WTC11 (cell line): ENCODE measurements around the gene IBSP. TPM values are rescaled to one million over a fixed set of nuclear protein-coding genes. Genes with fewer than 3 reads are reported as not detected.

ENCODE experiments used
- ATAC-seq: fragments of 200-7000 bp; cut with Tn5 transposase; 2 replicates; pipeline ENCODE4 v1.10.0; 2021; ENCODE audit warnings: mild to moderate bottlenecking, moderate library complexity
- CTCF ChIA-PET: fragments of 300-600 bp; sonication (Branson Sonifier 250); formaldehyde crosslinking; loops from one replicate; lab custom pipeline; 2021; ENCODE audit warnings: antibody characterized with exemption; lab: Charles Lee
- POLR2A ChIA-PET: fragments of 350-600 bp; sonication (Branson Sonifier 250); formaldehyde crosslinking; loops from one replicate; lab custom pipeline; 2021; ENCODE audit warnings: antibody characterized with exemption; lab: Charles Lee
- DNase-seq: peaks from one replicate; pipeline ENCODE4 v3.0.0; 2021; ENCODE audit warnings: low spot score
- H3K27ac Mint-ChIP-seq: 2 replicates; pipeline ENCODE4 v1.8.0; 2021; ENCODE audit warnings: mixed read lengths
- H3K27me3 Mint-ChIP-seq: 2 replicates; pipeline ENCODE4 v1.8.0; 2021; ENCODE audit warnings: low read depth, mild to moderate bottlenecking, moderate library complexity, mixed read lengths
- H3K36me3 Mint-ChIP-seq: 2 replicates; pipeline ENCODE4 v1.8.0; 2021; ENCODE audit warnings: mixed read lengths
- H3K4me1 Mint-ChIP-seq: 2 replicates; pipeline ENCODE4 v1.8.0; 2022; ENCODE audit warnings: mixed read lengths
- H3K4me3 Mint-ChIP-seq: 2 replicates; pipeline ENCODE4 v1.8.0; 2021; ENCODE audit warnings: mild to moderate bottlenecking, moderate library complexity, mixed read lengths
- H3K9me3 Mint-ChIP-seq: 2 replicates; pipeline ENCODE4 v1.8.0; 2021; ENCODE audit warnings: mixed read lengths
- CBFB ChIP-seq: sonication (generic); formaldehyde crosslinking; IDR thresholded peaks from 2 replicates; pipeline ENCODE4 v1.8.1; 2022; ENCODE audit warnings: mild to moderate bottlenecking, low read depth, missing genetic modification reagents
- CREB1 ChIP-seq: sonication (generic); formaldehyde crosslinking; IDR thresholded peaks from 2 replicates; pipeline ENCODE4 v1.8.0; 2023; ENCODE audit warnings: mild to moderate bottlenecking, missing genetic modification reagents
- ESRRA ChIP-seq: sonication (generic); formaldehyde crosslinking; IDR thresholded peaks from 2 replicates; pipeline ENCODE4 v1.8.1; 2022; ENCODE audit warnings: mild to moderate bottlenecking, missing genetic modification reagents, borderline replicate concordance
- ETV6 ChIP-seq: sonication (generic); formaldehyde crosslinking; IDR thresholded peaks from 2 replicates; pipeline ENCODE4 v1.8.1; 2022; ENCODE audit warnings: mild to moderate bottlenecking, missing genetic modification reagents
- FOXJ3 ChIP-seq: sonication (generic); formaldehyde crosslinking; IDR thresholded peaks from 2 replicates; pipeline ENCODE4 v1.9.0; 2021; ENCODE audit warnings: missing genetic modification reagents, mild to moderate bottlenecking, borderline replicate concordance
- FOXK1 ChIP-seq: sonication (generic); formaldehyde crosslinking; IDR thresholded peaks from 2 replicates; pipeline ENCODE4 v1.8.0; 2022; ENCODE audit warnings: mild to moderate bottlenecking, moderate library complexity, missing genetic modification reagents
- FOXP1 ChIP-seq: sonication (generic); formaldehyde crosslinking; IDR thresholded peaks from 2 replicates; pipeline ENCODE4 v1.8.0; 2022; ENCODE audit warnings: missing genetic modification reagents, mild to moderate bottlenecking, moderate library complexity, borderline replicate concordance
- GABPB1 ChIP-seq: sonication (generic); formaldehyde crosslinking; IDR thresholded peaks from 2 replicates; pipeline ENCODE4 v1.8.1; 2023; ENCODE audit warnings: mild to moderate bottlenecking, missing genetic modification reagents
- IRF2 ChIP-seq: sonication (generic); formaldehyde crosslinking; IDR thresholded peaks from 2 replicates; pipeline ENCODE4 v1.8.0; 2022; ENCODE audit warnings: low read depth, missing genetic modification reagents, borderline replicate concordance
- JUN ChIP-seq: sonication (generic); formaldehyde crosslinking; IDR thresholded peaks from 2 replicates; pipeline ENCODE4 v1.8.0; 2023; ENCODE audit warnings: mild to moderate bottlenecking, missing genetic modification reagents
- NFATC4 ChIP-seq: fragments of 250-450 bp; sonication (Bioruptor Pico); IDR thresholded peaks from 2 replicates; pipeline ENCODE4 v1.9.0; 2021; ENCODE audit warnings: mild to moderate bottlenecking
- RELA ChIP-seq: sonication (generic); formaldehyde crosslinking; IDR thresholded peaks from 2 replicates; pipeline ENCODE4 v1.8.1; 2022; ENCODE audit warnings: missing genetic modification reagents, mild to moderate bottlenecking, borderline replicate concordance
- SOX15 ChIP-seq: fragments of 250-450 bp; sonication (Bioruptor Pico); IDR thresholded peaks from 2 replicates; pipeline ENCODE4 v1.9.0; 2021; ENCODE audit warnings: mild to moderate bottlenecking
- ZNF219 ChIP-seq: sonication (generic); formaldehyde crosslinking; IDR thresholded peaks from 2 replicates; pipeline ENCODE4 v1.8.0; 2023; ENCODE audit warnings: missing genetic modification reagents, mild to moderate bottlenecking, borderline replicate concordance
- ZNF232 ChIP-seq: sonication (generic); formaldehyde crosslinking; IDR thresholded peaks from 2 replicates; pipeline ENCODE4 v1.8.0; 2022; ENCODE audit warnings: mild to moderate bottlenecking, missing genetic modification reagents
- ZNF396 ChIP-seq: fragments of 250-450 bp; sonication (Bioruptor Pico); IDR thresholded peaks from 2 replicates; pipeline ENCODE4 v1.8.0; 2021; ENCODE audit warnings: mild to moderate bottlenecking, moderate library complexity, borderline replicate concordance
- ZNF416 ChIP-seq: fragments of 250-450 bp; sonication (Bioruptor Pico); IDR thresholded peaks from 2 replicates; pipeline ENCODE4 v1.9.0; 2021; ENCODE audit warnings: mild to moderate bottlenecking, inconsistent platforms
- ZNF671 ChIP-seq: fragments of 250-450 bp; sonication (Bioruptor Pico); IDR thresholded peaks from 2 replicates; pipeline ENCODE4 v1.8.0; 2021; ENCODE audit warnings: mild to moderate bottlenecking
- total RNA-seq: library from RNA; stranded (reverse); gene quantifications from 3 replicates; pipeline ENCODE4 v1.2.3, GENCODE V29; 2021
- TF ChIP-seq, protein P1 (sequence below): sonication (generic); formaldehyde crosslinking; IDR thresholded peaks from 2 replicates; pipeline ENCODE4 v1.8.1; 2022; ENCODE audit warnings: mild to moderate bottlenecking, moderate library complexity, missing genetic modification reagents
- TF ChIP-seq, protein P2 (sequence below): sonication (generic); formaldehyde crosslinking; IDR thresholded peaks from 2 replicates; pipeline ENCODE4 v1.8.1; 2023; ENCODE audit warnings: mild to moderate bottlenecking, missing genetic modification reagents, moderate library complexity
- TF ChIP-seq, protein P3 (sequence below): sonication (generic); formaldehyde crosslinking; IDR thresholded peaks from 2 replicates; pipeline ENCODE4 v1.8.1; 2022; ENCODE audit warnings: low read depth, mild to moderate bottlenecking, moderate library complexity, missing genetic modification reagents, borderline replicate concordance
- TF ChIP-seq, protein P4 (sequence below): fragments of 250-450 bp; sonication (Bioruptor Pico); IDR thresholded peaks from 2 replicates; pipeline ENCODE4 v1.9.0; 2021; ENCODE audit warnings: mild to moderate bottlenecking
- TF ChIP-seq, protein P5 (sequence below): sonication (generic); formaldehyde crosslinking; IDR thresholded peaks from 2 replicates; pipeline ENCODE4 v1.8.1; 2023; ENCODE audit warnings: mild to moderate bottlenecking, missing genetic modification reagents, moderate library complexity
- TF ChIP-seq, protein P6 (sequence below): sonication (generic); formaldehyde crosslinking; conservative IDR thresholded peaks from 2 replicates; pipeline ENCODE4 v1.8.1; 2022; ENCODE audit warnings: mild to moderate bottlenecking, missing genetic modification reagents
- TF ChIP-seq, protein P7 (sequence below): sonication (generic); formaldehyde crosslinking; IDR thresholded peaks from 2 replicates; pipeline ENCODE4 v1.8.0; 2022; ENCODE audit warnings: mild to moderate bottlenecking, missing genetic modification reagents
- TF ChIP-seq, protein P8 (sequence below): sonication (generic); formaldehyde crosslinking; IDR thresholded peaks from 2 replicates; pipeline ENCODE4 v1.8.1; 2022; ENCODE audit warnings: missing genetic modification reagents, borderline replicate concordance

The IBSP gene
- total RNA-seq, 1 experiment from 2014 or later: not detected

DNA sequence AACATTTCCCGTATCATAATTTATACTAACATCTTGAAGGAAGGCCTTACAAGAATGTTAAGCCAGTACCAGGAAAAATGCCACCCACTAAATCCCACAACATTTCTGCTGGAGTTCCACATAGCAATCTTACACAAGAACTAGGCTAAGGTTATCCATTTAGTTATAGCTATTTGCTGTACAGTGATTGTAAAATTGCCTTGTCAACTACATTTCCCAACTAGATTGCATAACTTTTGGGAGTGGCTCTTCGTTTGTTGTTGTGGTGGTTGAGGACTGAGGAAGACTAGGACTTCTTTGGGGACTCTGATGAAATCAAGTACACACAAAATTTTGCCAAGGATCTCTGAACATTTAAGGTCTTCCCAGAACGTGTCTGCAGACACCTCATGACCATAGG lies 8.0 kb downstream of the IBSP start:
- DNase-seq (no peak), ATAC-seq (no peak)
- TF ChIP-seq ESRRA (CRISPR knock-in tag): no peak
- TF ChIP-seq ZNF416 (CRISPR knock-in tag): no peak
- TF ChIP-seq FOXJ3: no peak
- no peak for TF ChIP-seq ETV6 (CRISPR knock-in tag)
- TF ChIP-seq, protein P1, sequence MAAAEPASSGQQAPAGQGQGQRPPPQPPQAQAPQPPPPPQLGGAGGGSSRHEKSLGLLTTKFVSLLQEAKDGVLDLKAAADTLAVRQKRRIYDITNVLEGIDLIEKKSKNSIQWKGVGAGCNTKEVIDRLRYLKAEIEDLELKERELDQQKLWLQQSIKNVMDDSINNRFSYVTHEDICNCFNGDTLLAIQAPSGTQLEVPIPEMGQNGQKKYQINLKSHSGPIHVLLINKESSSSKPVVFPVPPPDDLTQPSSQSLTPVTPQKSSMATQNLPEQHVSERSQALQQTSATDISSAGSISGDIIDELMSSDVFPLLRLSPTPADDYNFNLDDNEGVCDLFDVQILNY (CRISPR knock-in tag): no peak
- TF ChIP-seq, protein P2, sequence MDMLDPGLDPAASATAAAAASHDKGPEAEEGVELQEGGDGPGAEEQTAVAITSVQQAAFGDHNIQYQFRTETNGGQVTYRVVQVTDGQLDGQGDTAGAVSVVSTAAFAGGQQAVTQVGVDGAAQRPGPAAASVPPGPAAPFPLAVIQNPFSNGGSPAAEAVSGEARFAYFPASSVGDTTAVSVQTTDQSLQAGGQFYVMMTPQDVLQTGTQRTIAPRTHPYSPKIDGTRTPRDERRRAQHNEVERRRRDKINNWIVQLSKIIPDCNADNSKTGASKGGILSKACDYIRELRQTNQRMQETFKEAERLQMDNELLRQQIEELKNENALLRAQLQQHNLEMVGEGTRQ (CRISPR knock-in tag): no peak
- TF ChIP-seq FOXP1: no peak
- no peak for TF ChIP-seq IRF2 (CRISPR knock-in tag)
- TF ChIP-seq FOXK1 (CRISPR knock-in tag): no peak
- TF ChIP-seq ZNF219: no peak
- no peak for TF ChIP-seq CBFB (CRISPR knock-in tag)
- TF ChIP-seq, protein P3, sequence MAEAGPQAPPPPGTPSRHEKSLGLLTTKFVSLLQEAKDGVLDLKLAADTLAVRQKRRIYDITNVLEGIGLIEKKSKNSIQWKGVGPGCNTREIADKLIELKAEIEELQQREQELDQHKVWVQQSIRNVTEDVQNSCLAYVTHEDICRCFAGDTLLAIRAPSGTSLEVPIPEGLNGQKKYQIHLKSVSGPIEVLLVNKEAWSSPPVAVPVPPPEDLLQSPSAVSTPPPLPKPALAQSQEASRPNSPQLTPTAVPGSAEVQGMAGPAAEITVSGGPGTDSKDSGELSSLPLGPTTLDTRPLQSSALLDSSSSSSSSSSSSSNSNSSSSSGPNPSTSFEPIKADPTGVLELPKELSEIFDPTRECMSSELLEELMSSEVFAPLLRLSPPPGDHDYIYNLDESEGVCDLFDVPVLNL: no peak
- no peak for TF ChIP-seq ZNF232 (CRISPR knock-in tag)
- TF ChIP-seq CREB1 (CRISPR knock-in tag): no peak
- no peak for TF ChIP-seq ZNF396 (CRISPR knock-in tag)
- no peak for TF ChIP-seq RELA (CRISPR knock-in tag)
- no peak for TF ChIP-seq GABPB1 (CRISPR knock-in tag)
- TF ChIP-seq NFATC4 (CRISPR knock-in tag): no peak
- CTCF ChIA-PET: interaction anchor here (1.0 kb wide), 1 partner anchor 30 kb away, joined by 3 read pairs; no protein-coding TSS in a partner anchor
- peaks cover 14% of the 10 kb centered on the region for H3K9me3 Mint-ChIP-seq
- H3K4me1 Mint-ChIP-seq: no peaks in the 10 kb centered on the region
- no peak overlapping the region for H3K27ac Mint-ChIP-seq
- POLR2A ChIA-PET: no interaction called here
- H3K27me3 Mint-ChIP-seq: no peaks in the 10 kb centered on the region
- no peak overlapping the region for H3K4me3 Mint-ChIP-seq
- peaks cover 6% of the 10 kb centered on the region; the same call in 1 of the 2 replicates for H3K36me3 Mint-ChIP-seq

DNA sequence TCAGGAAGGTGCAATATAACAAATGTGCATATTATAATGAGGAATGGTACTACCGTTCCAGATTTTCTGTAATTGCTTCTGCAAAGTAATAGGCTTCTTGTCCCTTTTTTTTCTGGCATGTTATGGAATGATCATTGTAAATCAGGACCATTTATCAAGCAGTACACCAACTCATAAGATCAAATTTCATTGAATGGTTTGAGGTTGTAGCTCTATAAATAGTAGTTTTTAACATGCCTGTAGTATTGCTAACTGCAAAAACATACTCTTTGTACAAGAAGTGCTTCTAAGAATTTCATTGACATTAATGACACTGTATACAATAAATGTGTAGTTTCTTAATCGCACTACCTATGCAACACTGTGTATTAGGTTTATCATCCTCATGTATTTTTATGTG lies 12.6 kb downstream of the IBSP start:
- H3K36me3 Mint-ChIP-seq: peaks cover 6% of the 10 kb centered on the region; the same call in 1 of the 2 replicates
- POLR2A ChIA-PET: no interaction called here
- H3K4me3 Mint-ChIP-seq: no peak overlapping the region
- no peak overlapping the region for H3K27ac Mint-ChIP-seq
- DNase-seq (no peak), ATAC-seq (no peak)
- H3K27me3 Mint-ChIP-seq: no peaks in the 10 kb centered on the region
- CTCF ChIA-PET: no interaction called here
- H3K4me1 Mint-ChIP-seq: no peaks in the 10 kb centered on the region
- H3K9me3 Mint-ChIP-seq: peaks cover 37% of the 10 kb centered on the region
- TF ChIP-seq CBFB (CRISPR knock-in tag) (no peak), SOX15 (CRISPR knock-in tag) (no peak), JUN (CRISPR knock-in tag) (no peak), ZNF671 (CRISPR knock-in tag) (no peak)
- TF ChIP-seq, protein P4, sequence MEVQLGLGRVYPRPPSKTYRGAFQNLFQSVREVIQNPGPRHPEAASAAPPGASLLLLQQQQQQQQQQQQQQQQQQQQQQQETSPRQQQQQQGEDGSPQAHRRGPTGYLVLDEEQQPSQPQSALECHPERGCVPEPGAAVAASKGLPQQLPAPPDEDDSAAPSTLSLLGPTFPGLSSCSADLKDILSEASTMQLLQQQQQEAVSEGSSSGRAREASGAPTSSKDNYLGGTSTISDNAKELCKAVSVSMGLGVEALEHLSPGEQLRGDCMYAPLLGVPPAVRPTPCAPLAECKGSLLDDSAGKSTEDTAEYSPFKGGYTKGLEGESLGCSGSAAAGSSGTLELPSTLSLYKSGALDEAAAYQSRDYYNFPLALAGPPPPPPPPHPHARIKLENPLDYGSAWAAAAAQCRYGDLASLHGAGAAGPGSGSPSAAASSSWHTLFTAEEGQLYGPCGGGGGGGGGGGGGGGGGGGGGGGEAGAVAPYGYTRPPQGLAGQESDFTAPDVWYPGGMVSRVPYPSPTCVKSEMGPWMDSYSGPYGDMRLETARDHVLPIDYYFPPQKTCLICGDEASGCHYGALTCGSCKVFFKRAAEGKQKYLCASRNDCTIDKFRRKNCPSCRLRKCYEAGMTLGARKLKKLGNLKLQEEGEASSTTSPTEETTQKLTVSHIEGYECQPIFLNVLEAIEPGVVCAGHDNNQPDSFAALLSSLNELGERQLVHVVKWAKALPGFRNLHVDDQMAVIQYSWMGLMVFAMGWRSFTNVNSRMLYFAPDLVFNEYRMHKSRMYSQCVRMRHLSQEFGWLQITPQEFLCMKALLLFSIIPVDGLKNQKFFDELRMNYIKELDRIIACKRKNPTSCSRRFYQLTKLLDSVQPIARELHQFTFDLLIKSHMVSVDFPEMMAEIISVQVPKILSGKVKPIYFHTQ (CRISPR knock-in tag): no peak
- TF ChIP-seq, protein P5, sequence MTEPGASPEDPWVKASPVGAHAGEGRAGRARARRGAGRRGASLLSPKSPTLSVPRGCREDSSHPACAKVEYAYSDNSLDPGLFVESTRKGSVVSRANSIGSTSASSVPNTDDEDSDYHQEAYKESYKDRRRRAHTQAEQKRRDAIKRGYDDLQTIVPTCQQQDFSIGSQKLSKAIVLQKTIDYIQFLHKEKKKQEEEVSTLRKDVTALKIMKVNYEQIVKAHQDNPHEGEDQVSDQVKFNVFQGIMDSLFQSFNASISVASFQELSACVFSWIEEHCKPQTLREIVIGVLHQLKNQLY (CRISPR knock-in tag): no peak
- TF ChIP-seq, protein P6, sequence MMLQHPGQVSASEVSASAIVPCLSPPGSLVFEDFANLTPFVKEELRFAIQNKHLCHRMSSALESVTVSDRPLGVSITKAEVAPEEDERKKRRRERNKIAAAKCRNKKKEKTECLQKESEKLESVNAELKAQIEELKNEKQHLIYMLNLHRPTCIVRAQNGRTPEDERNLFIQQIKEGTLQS (CRISPR knock-in tag): no peak
- TF ChIP-seq, protein P7, sequence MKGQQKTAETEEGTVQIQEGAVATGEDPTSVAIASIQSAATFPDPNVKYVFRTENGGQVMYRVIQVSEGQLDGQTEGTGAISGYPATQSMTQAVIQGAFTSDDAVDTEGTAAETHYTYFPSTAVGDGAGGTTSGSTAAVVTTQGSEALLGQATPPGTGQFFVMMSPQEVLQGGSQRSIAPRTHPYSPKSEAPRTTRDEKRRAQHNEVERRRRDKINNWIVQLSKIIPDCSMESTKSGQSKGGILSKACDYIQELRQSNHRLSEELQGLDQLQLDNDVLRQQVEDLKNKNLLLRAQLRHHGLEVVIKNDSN: no peak
- TF ChIP-seq, protein P8, sequence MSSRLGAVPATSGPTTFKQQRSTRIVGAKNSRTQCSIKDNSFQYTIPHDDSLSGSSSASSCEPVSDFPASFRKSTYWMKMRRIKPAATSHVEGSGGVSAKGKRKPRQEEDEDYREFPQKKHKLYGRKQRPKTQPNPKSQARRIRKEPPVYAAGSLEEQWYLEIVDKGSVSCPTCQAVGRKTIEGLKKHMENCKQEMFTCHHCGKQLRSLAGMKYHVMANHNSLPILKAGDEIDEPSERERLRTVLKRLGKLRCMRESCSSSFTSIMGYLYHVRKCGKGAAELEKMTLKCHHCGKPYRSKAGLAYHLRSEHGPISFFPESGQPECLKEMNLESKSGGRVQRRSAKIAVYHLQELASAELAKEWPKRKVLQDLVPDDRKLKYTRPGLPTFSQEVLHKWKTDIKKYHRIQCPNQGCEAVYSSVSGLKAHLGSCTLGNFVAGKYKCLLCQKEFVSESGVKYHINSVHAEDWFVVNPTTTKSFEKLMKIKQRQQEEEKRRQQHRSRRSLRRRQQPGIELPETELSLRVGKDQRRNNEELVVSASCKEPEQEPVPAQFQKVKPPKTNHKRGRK (CRISPR knock-in tag): no peak
